Measurements from ENCODE around the gene TAPT1. TPM values are rescaled to one million over a fixed set of nuclear protein-coding genes. Genes with fewer than 3 reads are reported as not detected.

TAPT1 gene
- total RNA-seq, 1 donor from 2014 or later = 34.8 TPM

DNA sequence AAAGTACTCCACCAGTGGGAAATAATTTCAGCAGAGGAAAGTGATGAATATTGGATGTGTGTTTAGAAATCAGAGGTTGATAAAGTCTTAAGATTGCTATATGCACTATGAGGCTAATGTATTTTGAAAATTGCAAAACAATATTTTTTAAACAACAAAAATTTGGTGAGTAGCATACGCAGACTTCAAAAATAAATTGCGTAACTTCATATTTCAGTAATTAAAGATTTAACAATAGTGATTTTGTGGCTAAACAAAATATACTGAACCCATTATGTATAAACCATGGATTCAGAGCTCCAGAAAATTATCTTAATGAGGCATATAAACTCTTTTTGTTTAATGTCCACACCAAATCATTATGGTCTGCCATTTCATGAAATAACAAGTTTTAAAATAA, 3.3 kb upstream of the TAPT1 start:
- no peaks in the 10 kb centered on the region for H3K9me3 Mint-ChIP-seq
- no peak for DNase-seq (ENCODE audit: extremely low spot score, unreplicated experiment)
- H3K4me1 Mint-ChIP-seq (ENCODE audit: unreplicated experiment) = peaks cover 31% of the 10 kb centered on the region
- no peaks in the 10 kb centered on the region for H3K27me3 Mint-ChIP-seq
- H3K27ac Mint-ChIP-seq = no peak overlapping the region
- peaks cover 7% of the 10 kb centered on the region for H3K36me3 Mint-ChIP-seq
- no peak overlapping the region for H3K4me3 Mint-ChIP-seq
- TF ChIP-seq, protein P1, sequence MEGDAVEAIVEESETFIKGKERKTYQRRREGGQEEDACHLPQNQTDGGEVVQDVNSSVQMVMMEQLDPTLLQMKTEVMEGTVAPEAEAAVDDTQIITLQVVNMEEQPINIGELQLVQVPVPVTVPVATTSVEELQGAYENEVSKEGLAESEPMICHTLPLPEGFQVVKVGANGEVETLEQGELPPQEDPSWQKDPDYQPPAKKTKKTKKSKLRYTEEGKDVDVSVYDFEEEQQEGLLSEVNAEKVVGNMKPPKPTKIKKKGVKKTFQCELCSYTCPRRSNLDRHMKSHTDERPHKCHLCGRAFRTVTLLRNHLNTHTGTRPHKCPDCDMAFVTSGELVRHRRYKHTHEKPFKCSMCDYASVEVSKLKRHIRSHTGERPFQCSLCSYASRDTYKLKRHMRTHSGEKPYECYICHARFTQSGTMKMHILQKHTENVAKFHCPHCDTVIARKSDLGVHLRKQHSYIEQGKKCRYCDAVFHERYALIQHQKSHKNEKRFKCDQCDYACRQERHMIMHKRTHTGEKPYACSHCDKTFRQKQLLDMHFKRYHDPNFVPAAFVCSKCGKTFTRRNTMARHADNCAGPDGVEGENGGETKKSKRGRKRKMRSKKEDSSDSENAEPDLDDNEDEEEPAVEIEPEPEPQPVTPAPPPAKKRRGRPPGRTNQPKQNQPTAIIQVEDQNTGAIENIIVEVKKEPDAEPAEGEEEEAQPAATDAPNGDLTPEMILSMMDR (conservative IDR thresholded peaks at IDR 0.05) = no peak

DNA sequence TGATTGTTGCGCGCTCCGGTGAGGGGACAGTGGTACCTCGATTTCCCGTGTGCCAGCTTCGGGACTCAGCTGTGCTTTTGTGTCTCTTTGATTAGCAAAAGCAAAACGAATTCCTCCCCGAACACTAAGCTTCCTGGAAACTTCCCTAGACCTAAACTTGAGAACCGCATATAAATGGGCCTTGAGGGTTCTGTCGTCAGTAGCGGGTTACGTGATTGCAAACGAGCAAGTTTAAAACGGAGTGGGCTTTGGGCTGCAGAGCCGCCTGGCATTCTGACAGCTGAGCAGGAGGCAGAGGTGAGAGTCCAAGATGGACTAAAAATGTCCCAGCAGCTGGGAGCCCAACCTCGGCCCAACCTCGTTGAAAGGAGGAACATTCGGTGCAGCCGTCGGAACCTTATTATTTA, 1.2 kb upstream of the TAPT1 start:
- H3K4me3 Mint-ChIP-seq = peak overlapping the region; percentile 97
- TF ChIP-seq, protein P1 (conservative IDR thresholded peaks at IDR 0.05) = no peak
- peaks cover 3% of the 10 kb centered on the region for H3K36me3 Mint-ChIP-seq
- no peaks in the 10 kb centered on the region for H3K27me3 Mint-ChIP-seq
- peak overlapping the region; percentile 97 for H3K27ac Mint-ChIP-seq
- H3K9me3 Mint-ChIP-seq = no peaks in the 10 kb centered on the region
- H3K4me1 Mint-ChIP-seq (ENCODE audit: unreplicated experiment) = peaks cover 46% of the 10 kb centered on the region
- DNase-seq (ENCODE audit: extremely low spot score, unreplicated experiment) = no peak

DNA sequence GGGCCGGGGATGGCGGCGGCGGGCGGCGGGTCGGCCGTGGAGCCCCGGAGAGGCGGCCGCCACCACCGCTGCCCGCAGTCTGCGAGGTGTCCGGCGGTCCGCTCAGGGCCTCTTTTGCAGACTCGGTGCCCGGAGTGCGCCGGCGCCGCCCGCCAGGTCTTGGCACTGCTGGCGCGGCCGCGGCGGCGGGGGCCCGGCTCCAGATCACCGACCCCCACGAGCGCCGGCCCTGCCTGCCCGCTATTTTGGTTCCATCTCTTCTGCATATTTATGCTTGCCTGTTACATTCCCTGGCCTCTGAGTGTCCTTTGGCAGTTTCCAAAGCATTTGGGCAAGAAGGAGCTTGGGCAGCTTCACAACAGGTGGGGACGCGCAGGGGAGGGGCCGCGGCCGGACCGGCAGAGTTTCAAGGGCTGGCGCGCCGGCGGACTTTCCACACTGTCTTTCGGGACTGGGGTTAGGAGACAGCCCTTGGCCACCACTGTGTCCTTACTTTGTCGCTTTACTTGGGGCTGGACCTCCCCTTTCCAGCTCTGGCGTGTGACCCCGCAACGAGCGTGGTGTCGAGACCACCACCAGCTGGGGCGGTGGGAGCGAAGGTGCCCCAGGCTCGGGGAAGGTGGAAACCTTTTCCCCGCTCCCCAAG, 668 bp upstream of the TAPT1 start:
- Mint-ChIP-seq H3K4me1 (ENCODE audit: unreplicated experiment) (peaks cover 40% of the 10 kb centered on the region), H3K4me3 (peak overlapping the region; percentile 97), H3K27ac (peak overlapping the region; percentile 97), H3K27me3 (no peaks in the 10 kb centered on the region), H3K9me3 (no peaks in the 10 kb centered on the region), H3K36me3 (peaks cover 3% of the 10 kb centered on the region)
- TF ChIP-seq, protein P1 (conservative IDR thresholded peaks at IDR 0.05) = no peak
- peak; percentile 75 for DNase-seq (ENCODE audit: extremely low spot score, unreplicated experiment)

DNA sequence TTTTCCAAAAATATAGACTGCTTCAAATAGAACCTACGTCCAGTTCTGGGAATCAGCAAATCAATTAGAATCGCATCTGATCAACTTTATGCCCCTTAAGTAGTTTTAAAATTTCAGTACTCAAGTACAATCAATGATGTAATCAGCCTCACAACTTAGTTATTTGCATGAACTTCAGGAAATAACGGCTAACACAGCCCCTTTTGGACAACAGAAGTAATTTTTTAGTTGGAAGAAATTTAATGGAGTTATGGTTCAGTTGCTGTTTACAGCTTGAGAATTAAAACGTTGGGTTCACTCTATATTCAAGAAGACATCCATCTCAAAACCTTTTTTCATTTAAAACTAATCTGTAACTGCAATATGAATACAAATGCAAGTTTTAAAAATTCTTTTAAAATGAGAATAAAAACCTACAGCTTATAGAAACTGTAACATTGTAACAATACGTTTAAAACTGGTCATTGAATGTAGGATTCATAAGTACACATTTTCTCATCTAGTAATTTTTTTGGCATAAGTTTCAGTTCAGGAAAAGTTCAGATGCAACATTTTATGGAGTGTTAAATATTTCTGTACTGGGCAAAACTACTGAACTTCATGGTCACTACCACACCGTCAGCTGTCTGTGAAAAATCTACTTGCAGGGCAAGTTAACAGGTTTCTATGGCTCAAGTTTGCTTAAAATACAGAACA, 956 bp downstream of the TAPT1 start:
- TF ChIP-seq, protein P1 (conservative IDR thresholded peaks at IDR 0.05) = no peak
- no peaks in the 10 kb centered on the region for H3K27me3 Mint-ChIP-seq
- no peaks in the 10 kb centered on the region for H3K9me3 Mint-ChIP-seq
- peaks cover 38% of the 10 kb centered on the region for H3K4me1 Mint-ChIP-seq (ENCODE audit: unreplicated experiment)
- no peak for DNase-seq (ENCODE audit: extremely low spot score, unreplicated experiment)
- H3K36me3 Mint-ChIP-seq = peaks cover 3% of the 10 kb centered on the region
- peak overlapping the region; percentile 90 for H3K4me3 Mint-ChIP-seq
- H3K27ac Mint-ChIP-seq = peak overlapping the region; percentile 87

DNA sequence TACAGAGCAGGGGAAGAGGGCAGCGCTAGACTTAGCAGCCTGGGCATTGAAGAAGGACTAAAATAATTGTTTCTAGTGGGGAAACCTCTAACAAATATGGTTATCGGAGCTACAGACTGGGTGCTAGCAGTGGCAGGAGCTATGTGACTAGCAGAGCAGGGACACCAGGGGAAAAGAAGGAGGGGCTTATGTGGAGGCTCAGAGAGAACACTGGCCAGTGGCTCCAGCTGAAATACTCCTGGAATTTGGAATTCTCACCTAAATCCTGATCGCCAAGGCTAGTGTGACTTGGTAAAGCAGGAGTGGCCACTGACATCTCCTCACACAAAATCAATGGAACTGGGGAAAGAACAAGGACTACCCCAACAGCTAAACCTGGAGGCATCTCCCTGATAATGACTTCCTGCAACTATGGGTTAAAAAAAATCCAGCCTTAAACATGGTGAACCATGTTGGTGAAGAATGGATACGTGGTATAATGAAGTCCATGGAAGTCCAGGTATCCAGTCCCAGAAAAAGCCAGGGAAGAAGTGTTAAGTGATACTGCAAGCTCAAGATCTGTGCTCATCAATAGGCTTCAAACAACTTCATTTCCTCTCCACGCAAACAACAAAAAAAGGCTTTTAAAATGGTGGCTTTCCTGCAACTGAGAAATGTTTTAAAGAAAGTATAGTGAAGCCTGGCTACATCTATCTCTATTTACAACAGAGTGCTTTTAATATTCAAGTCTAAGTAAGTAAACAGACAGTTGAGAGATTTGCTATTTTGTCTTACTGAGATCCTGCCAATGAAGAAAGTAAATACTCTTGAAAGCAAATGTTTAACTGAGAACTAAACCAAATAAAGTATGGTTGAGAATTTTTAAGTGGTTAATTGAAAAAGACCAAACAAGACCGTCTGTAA, 1.8 kb downstream of the TAPT1 start:
- TF ChIP-seq, protein P1 (conservative IDR thresholded peaks at IDR 0.05) = no peak
- Mint-ChIP-seq H3K36me3 (peaks cover 3% of the 10 kb centered on the region), H3K27me3 (no peaks in the 10 kb centered on the region), H3K9me3 (no peaks in the 10 kb centered on the region), H3K4me1 (ENCODE audit: unreplicated experiment) (peaks cover 38% of the 10 kb centered on the region), H3K27ac (peak overlapping the region; percentile 87), H3K4me3 (peak overlapping the region; percentile 90)
- no peak for DNase-seq (ENCODE audit: extremely low spot score, unreplicated experiment)

Measured in type B pancreatic cell (in vitro differentiated cells).